ENCODE data around the gene ZNF451.

- TF ChIP-seq, protein P1, sequence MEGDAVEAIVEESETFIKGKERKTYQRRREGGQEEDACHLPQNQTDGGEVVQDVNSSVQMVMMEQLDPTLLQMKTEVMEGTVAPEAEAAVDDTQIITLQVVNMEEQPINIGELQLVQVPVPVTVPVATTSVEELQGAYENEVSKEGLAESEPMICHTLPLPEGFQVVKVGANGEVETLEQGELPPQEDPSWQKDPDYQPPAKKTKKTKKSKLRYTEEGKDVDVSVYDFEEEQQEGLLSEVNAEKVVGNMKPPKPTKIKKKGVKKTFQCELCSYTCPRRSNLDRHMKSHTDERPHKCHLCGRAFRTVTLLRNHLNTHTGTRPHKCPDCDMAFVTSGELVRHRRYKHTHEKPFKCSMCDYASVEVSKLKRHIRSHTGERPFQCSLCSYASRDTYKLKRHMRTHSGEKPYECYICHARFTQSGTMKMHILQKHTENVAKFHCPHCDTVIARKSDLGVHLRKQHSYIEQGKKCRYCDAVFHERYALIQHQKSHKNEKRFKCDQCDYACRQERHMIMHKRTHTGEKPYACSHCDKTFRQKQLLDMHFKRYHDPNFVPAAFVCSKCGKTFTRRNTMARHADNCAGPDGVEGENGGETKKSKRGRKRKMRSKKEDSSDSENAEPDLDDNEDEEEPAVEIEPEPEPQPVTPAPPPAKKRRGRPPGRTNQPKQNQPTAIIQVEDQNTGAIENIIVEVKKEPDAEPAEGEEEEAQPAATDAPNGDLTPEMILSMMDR (IDR thresholded peaks at IDR 0.05) = no peak
- no peak for TF ChIP-seq EP300 (IDR thresholded peaks at IDR 0.05)
Observed at GRCh38 chr6:57217270-57217669, 127.3 kb downstream of the ZNF451 start.

Measured in tibial nerve (tissue), 4 donors.